ENCODE data around the gene AQP1. TPM values are rescaled to one million over a fixed set of nuclear protein-coding genes. Genes with fewer than 3 reads are reported as not detected.

The AQP1 gene
- total and polyA plus RNA-seq, 8 donors: 3.8 to 158 (median 52.5) TPM

DNA sequence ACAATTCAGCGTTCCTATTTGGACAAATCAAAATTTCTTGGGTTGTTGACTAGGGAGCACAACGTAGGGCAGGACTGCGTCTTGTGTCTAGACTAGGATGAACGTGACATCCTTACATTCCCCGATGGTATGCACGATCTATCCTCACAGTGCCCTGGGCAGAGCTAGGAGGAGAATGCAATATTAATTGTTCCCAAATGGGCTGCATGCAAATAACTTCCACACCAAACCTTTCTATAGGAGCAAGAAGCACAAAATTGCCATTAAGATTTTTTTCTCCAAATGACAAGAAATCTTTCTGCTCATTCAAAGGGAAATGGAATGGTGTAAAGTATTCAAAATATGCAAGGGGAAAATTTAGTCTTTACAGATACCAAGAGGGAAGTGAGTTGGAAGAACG is 21.4 kb upstream of the AQP1 start:
- TF ChIP-seq CTCF (IDR thresholded peaks at IDR 0.05): no peak
- no peak for TF ChIP-seq EP300 (IDR thresholded peaks at IDR 0.05)
- TF ChIP-seq POLR2AphosphoS5 (IDR thresholded peaks at IDR 0.05): no peak
- TF ChIP-seq POLR2A (IDR thresholded peaks at IDR 0.05): no peak
- DNase-seq: no peak
- peaks cover 0 to 44% (median 17%) of the 10 kb centered on the region in 4 donors for H3K4me1 ChIP-seq
- intact Hi-C loops (cut with DNase I; ENCODE audit: low total_unique reads): no loop called here
- H3K4me3 ChIP-seq: no peak overlapping the region
- peaks cover 0 to 9% (median 0%) of the 10 kb centered on the region in 4 donors for H3K36me3 ChIP-seq
- WGBS, 5 donors: 93 to 97% (median 97%) methylated on average over 7 of the region's 7 CpGs
- H3K27ac ChIP-seq: no peak overlapping the region
- no peaks in the 10 kb centered on the region for H3K27me3 ChIP-seq
- peaks cover 0 to 11% (median 0%) of the 10 kb centered on the region in 4 donors for H3K9me3 ChIP-seq

DNA sequence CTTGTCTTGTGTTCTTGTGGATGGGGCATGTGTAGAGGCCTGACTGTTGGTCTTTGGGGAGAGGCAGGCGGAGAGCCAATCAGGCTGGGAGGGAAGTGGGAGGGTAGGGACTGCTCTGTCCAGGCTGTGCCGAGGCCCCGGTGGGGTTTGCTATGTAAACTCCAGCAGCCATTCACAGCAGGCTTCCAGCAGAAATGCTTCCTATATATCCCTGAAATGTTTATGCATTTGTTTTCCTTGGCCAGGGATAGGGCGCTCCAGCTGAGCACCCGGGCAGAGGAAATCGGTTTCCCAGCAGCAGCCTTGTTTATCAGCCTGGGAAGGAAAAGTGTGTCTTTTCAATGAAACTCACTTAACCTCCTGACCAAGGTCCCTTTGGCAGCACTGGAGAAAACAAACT is 18.3 kb upstream of the AQP1 start:
- TF ChIP-seq CTCF (IDR thresholded peaks at IDR 0.05) (no peak), POLR2A (IDR thresholded peaks at IDR 0.05) (no peak), EP300 (IDR thresholded peaks at IDR 0.05) (no peak), POLR2AphosphoS5 (IDR thresholded peaks at IDR 0.05) (no peak)
- peaks cover 0 to 11% (median 0%) of the 10 kb centered on the region in 4 donors for H3K9me3 ChIP-seq
- intact Hi-C loops (cut with DNase I; ENCODE audit: low total_unique reads): no loop called here
- H3K36me3 ChIP-seq: peaks cover 0 to 8% (median 0%) of the 10 kb centered on the region in 4 donors
- 36 to 44% (median 40%) methylated on average over 6 of the region's 6 CpGs for WGBS, 5 donors
- peak in 1 of 2 donors; percentile 82 for DNase-seq
- peak overlapping the region in 3 of 5 donors; percentile 26 to 45 (median 42) for H3K27ac ChIP-seq
- peaks cover 18 to 53% (median 32%) of the 10 kb centered on the region in 4 donors for H3K4me1 ChIP-seq
- no peaks in the 10 kb centered on the region for H3K27me3 ChIP-seq
- H3K4me3 ChIP-seq: no peak overlapping the region

GRCh38 chr7:30894009-30894408 is 17.6 kb upstream of the AQP1 start:
- TF ChIP-seq POLR2A (IDR thresholded peaks at IDR 0.05) (no peak), EP300 (IDR thresholded peaks at IDR 0.05) (no peak), CTCF (IDR thresholded peaks at IDR 0.05) (no peak), POLR2AphosphoS5 (IDR thresholded peaks at IDR 0.05) (no peak)
- no peak overlapping the region for H3K4me3 ChIP-seq
- no peak for DNase-seq
- peak overlapping the region in 3 of 5 donors; percentile 26 to 48 (median 45) for H3K27ac ChIP-seq
- no peaks in the 10 kb centered on the region for H3K27me3 ChIP-seq
- H3K9me3 ChIP-seq: peaks cover 0 to 11% (median 0%) of the 10 kb centered on the region in 4 donors
- peaks cover 18 to 47% (median 33%) of the 10 kb centered on the region in 4 donors for H3K4me1 ChIP-seq
- intact Hi-C loops (cut with DNase I; ENCODE audit: low total_unique reads): no loop called here
- 38 to 73% (median 56%) methylated on average over 1 of the region's 1 CpG for WGBS, 5 donors
- H3K36me3 ChIP-seq: peaks cover 0 to 8% (median 0%) of the 10 kb centered on the region in 4 donors

GRCh38 chr7:30894866-30895605 is 16.6 kb upstream of the AQP1 start:
- 77 to 94% (median 87%) methylated on average over 5 to 14 of the region's 14 CpGs for WGBS, 5 donors
- Histone ChIP-seq H3K27me3 (no peaks in the 10 kb centered on the region), H3K4me1 (peaks cover 18 to 57% (median 38%) of the 10 kb centered on the region in 4 donors), H3K9me3 (peaks cover 0 to 9% (median 0%) of the 10 kb centered on the region in 4 donors), H3K36me3 (peaks cover 0 to 8% (median 0%) of the 10 kb centered on the region in 4 donors), H3K4me3 (no peak overlapping the region), H3K27ac (peak overlapping the region in 2 of 5 donors; percentile 45 to 48)
- TF ChIP-seq EP300 (IDR thresholded peaks at IDR 0.05): no peak
- no peak for TF ChIP-seq POLR2AphosphoS5 (IDR thresholded peaks at IDR 0.05)
- no peak for TF ChIP-seq CTCF (IDR thresholded peaks at IDR 0.05)
- TF ChIP-seq POLR2A (IDR thresholded peaks at IDR 0.05): no peak
- intact Hi-C loops (cut with DNase I; ENCODE audit: low total_unique reads): no loop called here
- no peak for DNase-seq
